ENCODE data around the gene SLC29A1. TPM values are rescaled to one million over a fixed set of nuclear protein-coding genes. Genes with fewer than 3 reads are reported as not detected.

The SLC29A1 gene
- total and polyA plus RNA-seq, 2 experiments from 2014 or later = 23.3 to 30.8 TPM

DNA sequence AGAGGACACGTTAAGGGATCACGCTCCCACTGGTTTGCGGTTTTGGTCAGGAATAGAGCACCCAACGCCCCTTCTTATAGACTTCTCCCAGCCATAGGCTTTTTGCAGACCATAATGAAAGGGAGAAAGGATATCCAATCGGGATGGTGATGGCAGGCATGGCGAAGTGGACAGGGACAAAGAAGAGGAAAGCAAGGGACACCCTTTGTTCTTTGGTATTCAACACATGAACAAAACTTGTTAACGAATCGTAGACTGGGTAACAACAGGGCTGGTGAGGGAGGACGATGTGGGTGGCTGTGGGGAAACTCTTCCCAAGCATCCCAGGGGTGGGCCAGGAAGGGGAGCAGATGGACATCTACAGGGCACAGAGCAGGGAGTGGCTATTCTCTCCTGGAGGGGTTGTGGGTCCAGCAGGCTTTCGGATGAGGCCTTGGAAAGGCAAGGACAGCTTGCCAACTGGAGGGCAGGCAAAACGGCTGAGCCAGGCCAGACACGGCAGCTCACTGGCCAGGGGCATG, 22.1 kb downstream of the SLC29A1 start:
- Histone ChIP-seq H3K4me1 (ENCODE audit: insufficient read depth) (peaks cover 16% of the 10 kb centered on the region), H3K4me3 (peak overlapping the region; percentile 70), H3K9me3 (ENCODE audit: low read depth) (no peaks in the 10 kb centered on the region), H4K20me1 (ENCODE audit: insufficient read depth, poor library complexity, severe bottlenecking) (peaks cover 34% of the 10 kb centered on the region), H3K4me2 (peak overlapping the region; percentile 88), H3K79me2 (peaks cover 35% of the 10 kb centered on the region), H3K27me3 (no peaks in the 10 kb centered on the region), H3K36me3 (replicated peaks; ENCODE audit: insufficient read depth, low read depth) (no peaks in the 10 kb centered on the region), H3K9me2 (replicated peaks; ENCODE audit: insufficient read depth) (no peaks in the 10 kb centered on the region), H2AFZ (peak overlapping the region; percentile 88), H3K27ac (peak overlapping the region; percentile 98)
- 80% methylated on average over 12 of the region's 12 CpGs for WGBS (ENCODE audit: low lambda C conversion rate, missing lambda C conversion rate)
- TF ChIP-seq EZH2phosphoT487 (IDR thresholded peaks at IDR 0.05; ENCODE audit: low read depth, severe bottlenecking, unreplicated experiment) (no peak), EZH2 (IDR thresholded peaks at IDR 0.05; ENCODE audit: borderline replicate concordance) (no peak)
- TF ChIP-seq, protein P1, sequence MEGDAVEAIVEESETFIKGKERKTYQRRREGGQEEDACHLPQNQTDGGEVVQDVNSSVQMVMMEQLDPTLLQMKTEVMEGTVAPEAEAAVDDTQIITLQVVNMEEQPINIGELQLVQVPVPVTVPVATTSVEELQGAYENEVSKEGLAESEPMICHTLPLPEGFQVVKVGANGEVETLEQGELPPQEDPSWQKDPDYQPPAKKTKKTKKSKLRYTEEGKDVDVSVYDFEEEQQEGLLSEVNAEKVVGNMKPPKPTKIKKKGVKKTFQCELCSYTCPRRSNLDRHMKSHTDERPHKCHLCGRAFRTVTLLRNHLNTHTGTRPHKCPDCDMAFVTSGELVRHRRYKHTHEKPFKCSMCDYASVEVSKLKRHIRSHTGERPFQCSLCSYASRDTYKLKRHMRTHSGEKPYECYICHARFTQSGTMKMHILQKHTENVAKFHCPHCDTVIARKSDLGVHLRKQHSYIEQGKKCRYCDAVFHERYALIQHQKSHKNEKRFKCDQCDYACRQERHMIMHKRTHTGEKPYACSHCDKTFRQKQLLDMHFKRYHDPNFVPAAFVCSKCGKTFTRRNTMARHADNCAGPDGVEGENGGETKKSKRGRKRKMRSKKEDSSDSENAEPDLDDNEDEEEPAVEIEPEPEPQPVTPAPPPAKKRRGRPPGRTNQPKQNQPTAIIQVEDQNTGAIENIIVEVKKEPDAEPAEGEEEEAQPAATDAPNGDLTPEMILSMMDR (IDR thresholded peaks at IDR 0.05; ENCODE audit: poor library complexity) = no peak
- DNase-seq (ENCODE audit: low spot score) = no peak

DNA sequence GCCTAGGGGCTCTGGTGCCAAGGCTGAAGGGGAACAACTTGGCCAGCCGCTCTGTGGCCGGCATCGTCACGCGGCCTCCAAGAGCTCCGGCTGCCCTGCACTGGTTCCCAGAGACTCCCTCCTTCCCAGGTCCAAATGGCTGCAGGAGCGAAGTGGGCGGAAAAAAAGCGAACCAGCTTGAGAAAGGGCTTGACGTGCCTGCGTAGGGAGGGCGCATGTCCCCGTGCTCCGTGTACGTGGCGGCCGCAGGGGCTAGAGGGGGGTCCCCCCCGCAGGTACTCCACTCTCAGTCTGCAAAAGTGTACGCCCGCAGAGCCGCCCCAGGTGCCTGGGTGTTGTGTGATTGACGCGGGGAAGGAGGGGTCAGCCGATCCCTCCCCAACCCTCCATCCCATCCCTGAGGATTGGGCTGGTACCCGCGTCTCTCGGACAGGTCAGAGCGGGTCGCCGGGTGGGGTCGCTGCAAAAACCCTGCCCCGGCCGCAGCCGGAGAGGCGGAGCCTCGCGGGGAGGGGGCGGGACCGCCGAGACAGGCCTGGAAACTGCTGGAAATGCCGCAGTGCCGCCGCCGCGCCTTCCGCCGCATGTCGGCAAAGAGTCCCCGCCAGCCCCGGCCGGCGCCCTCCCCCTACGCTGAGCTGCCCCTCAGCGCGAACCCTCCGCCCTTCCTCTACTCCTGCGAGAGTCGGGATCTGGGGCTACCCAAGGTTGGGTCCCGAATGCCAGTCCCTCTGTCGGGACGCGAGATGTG, 22.7 kb downstream of the SLC29A1 start:
- TF ChIP-seq, protein P1 (IDR thresholded peaks at IDR 0.05; ENCODE audit: poor library complexity) = peak; percentile 48
- TF ChIP-seq EZH2phosphoT487 (IDR thresholded peaks at IDR 0.05; ENCODE audit: low read depth, severe bottlenecking, unreplicated experiment) = no peak
- Histone ChIP-seq H3K36me3 (replicated peaks; ENCODE audit: insufficient read depth, low read depth) (no peaks in the 10 kb centered on the region), H3K4me1 (ENCODE audit: insufficient read depth) (peaks cover 16% of the 10 kb centered on the region), H3K79me2 (peaks cover 41% of the 10 kb centered on the region), H3K27ac (peak overlapping the region; percentile 98), H2AFZ (peak overlapping the region; percentile 88), H4K20me1 (ENCODE audit: insufficient read depth, poor library complexity, severe bottlenecking) (peaks cover 41% of the 10 kb centered on the region), H3K27me3 (no peaks in the 10 kb centered on the region), H3K9me2 (replicated peaks; ENCODE audit: insufficient read depth) (no peaks in the 10 kb centered on the region), H3K4me3 (peak overlapping the region; percentile 70), H3K4me2 (peak overlapping the region; percentile 88), H3K9me3 (ENCODE audit: low read depth) (no peaks in the 10 kb centered on the region)
- DNase-seq (ENCODE audit: low spot score) = peak; percentile 92
- WGBS (ENCODE audit: low lambda C conversion rate, missing lambda C conversion rate) = 2% methylated on average over 26 of the region's 62 CpGs

DNA sequence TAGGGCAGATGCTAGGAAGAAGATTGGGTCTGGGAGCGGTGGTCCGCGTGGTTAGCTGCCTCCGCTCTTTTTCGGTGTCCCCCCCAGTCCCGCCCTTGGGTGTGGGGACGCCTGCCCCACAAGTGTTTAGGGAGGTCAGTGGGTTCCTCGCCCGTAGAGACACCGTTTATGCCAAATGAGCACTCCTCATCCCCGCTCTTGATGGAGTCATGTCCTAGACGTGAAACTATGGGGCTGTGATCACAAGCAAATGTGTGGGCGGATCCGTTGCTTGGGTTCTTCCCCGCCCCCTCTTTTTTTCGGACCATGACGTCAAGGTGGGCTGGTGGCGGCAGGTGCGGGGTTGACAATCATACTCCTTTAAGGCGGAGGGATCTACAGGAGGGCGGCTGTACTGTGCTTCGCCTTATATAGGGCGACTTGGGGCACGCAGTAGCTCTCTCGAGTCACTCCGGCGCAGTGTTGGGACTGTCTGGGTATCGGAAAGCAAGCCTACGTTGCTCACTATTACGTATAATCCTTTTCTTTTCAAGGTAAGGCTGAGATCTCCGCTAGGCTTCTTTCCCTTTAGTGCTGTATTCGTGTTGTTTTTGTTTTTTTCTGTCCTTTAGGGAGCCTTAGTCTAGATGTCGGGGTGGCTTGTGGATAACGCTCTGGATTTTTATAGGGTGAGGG, 23.4 kb downstream of the SLC29A1 start, which contains the start of gene HSP90AB1:
HSP90AB1 (plus strand) TSS at position 439 of the 675 bp plus-strand sequence. CDS start 1,529 bp downstream, outside the sequence.
- under 1% methylated on average over 33 of the region's 34 CpGs for WGBS (ENCODE audit: low lambda C conversion rate, missing lambda C conversion rate)
- Histone ChIP-seq H3K4me1 (ENCODE audit: insufficient read depth) (peaks cover 16% of the 10 kb centered on the region), H3K9me2 (replicated peaks; ENCODE audit: insufficient read depth) (no peaks in the 10 kb centered on the region), H3K4me2 (peak within 1 kb of the TSS; percentile 88), H3K9me3 (ENCODE audit: low read depth) (no peaks in the 10 kb centered on the region), H4K20me1 (ENCODE audit: insufficient read depth, poor library complexity, severe bottlenecking) (peaks cover 48% of the 10 kb centered on the region), H3K4me3 (peak within 1 kb of the TSS; percentile 99), H3K27me3 (no peaks in the 10 kb centered on the region), H3K27ac (peak within 1 kb of the TSS; percentile 98), H3K36me3 (replicated peaks; ENCODE audit: insufficient read depth, low read depth) (no peaks in the 10 kb centered on the region), H2AFZ (peak within 1 kb of the TSS; percentile 88), H3K79me2 (peaks cover 49% of the 10 kb centered on the region)
- TF ChIP-seq EZH2phosphoT487 (IDR thresholded peaks at IDR 0.05; ENCODE audit: low read depth, severe bottlenecking, unreplicated experiment) (no peak), EZH2 (IDR thresholded peaks at IDR 0.05; ENCODE audit: borderline replicate concordance) (no peak)
- TF ChIP-seq, protein P1 (IDR thresholded peaks at IDR 0.05; ENCODE audit: poor library complexity) = no peak
- DNase-seq (ENCODE audit: low spot score) = peak; percentile 98
